ENCODE data around the gene TEX35. TPM values are rescaled to one million over a fixed set of nuclear protein-coding genes. Genes with fewer than 3 reads are reported as not detected.

TEX35 gene
- polyA plus RNA-seq, 1 experiment = not detected

GRCh38 chr1:178504286-178504685 lies 8.6 kb upstream of the TEX35 start:
- no peaks in the 10 kb centered on the region for H3K36me3 ChIP-seq (ENCODE audit: control insufficient read depth, insufficient read depth, low read length)
- DNase-seq (ENCODE audit: low read depth) = no peak
- no peak overlapping the region for H3K4me3 ChIP-seq (ENCODE audit: low read depth, low read length)
- TF ChIP-seq CTCF (IDR thresholded peaks at IDR 0.05; ENCODE audit: insufficient read depth, low read depth, low read length) = no peak
- CTCF ChIA-PET = interaction anchor here (0.6 to 8.5 kb wide), 6 partner anchors 10 to 211 kb away, joined by 3 to 91 read pairs (median 4); partner anchors contain the start of gene TEX35
- H3K27me3 ChIP-seq (ENCODE audit: control insufficient read depth, insufficient read depth, low read length) = 0 out of 2 replicates have a peak, but pooled peaks cover 1% of the 10 kb centered on the region
- POLR2A ChIA-PET = no interaction called here

GRCh38 chr1:178506177-178506576 lies 6.7 kb upstream of the TEX35 start:
- CTCF ChIA-PET = interaction anchor here (0.6 to 3.7 kb wide), 8 partner anchors 11 to 496 kb away, joined by 3 to 17 read pairs (median 4); no protein-coding TSS in a partner anchor
- TF ChIP-seq CTCF (IDR thresholded peaks at IDR 0.05; ENCODE audit: insufficient read depth, low read depth, low read length) = no peak
- DNase-seq (ENCODE audit: low read depth) = no peak

GRCh38 chr1:178506669-178507068 lies 6.2 kb upstream of the TEX35 start:
- H3K27me3 ChIP-seq (ENCODE audit: control insufficient read depth, insufficient read depth, low read length) = 0 out of 2 replicates have a peak, but pooled peaks cover 1% of the 10 kb centered on the region
- DNase-seq (ENCODE audit: low read depth) = no peak
- no peak for TF ChIP-seq CTCF (IDR thresholded peaks at IDR 0.05; ENCODE audit: insufficient read depth, low read depth, low read length)
- no peaks in the 10 kb centered on the region for H3K36me3 ChIP-seq (ENCODE audit: control insufficient read depth, insufficient read depth, low read length)
- ChIA-PET POLR2A (no interaction called here), CTCF (interaction anchor here (0.6 to 3.7 kb wide), 5 partner anchors 12 to 496 kb away, joined by 3 to 17 read pairs (median 3); no protein-coding TSS in a partner anchor)
- no peak overlapping the region for H3K4me3 ChIP-seq (ENCODE audit: low read depth, low read length)

More at GRCh38 chr1:178506177-178506576, 6.7 kb upstream of the TEX35 start:
- Histone ChIP-seq H3K36me3 (ENCODE audit: control insufficient read depth, insufficient read depth, low read length) (no peaks in the 10 kb centered on the region), H3K4me3 (ENCODE audit: low read depth, low read length) (no peak overlapping the region), H3K27me3 (ENCODE audit: control insufficient read depth, insufficient read depth, low read length) (0 out of 2 replicates have a peak, but pooled peaks cover 1% of the 10 kb centered on the region)
- POLR2A ChIA-PET = interaction anchor here (0.6 to 0.7 kb wide), 2 partner anchors 162 to 879 kb away, joined by 3 read pairs; no protein-coding TSS in a partner anchor

- ChIA-PET POLR2A (no interaction called here), CTCF (interaction anchor here (0.7 to 1.3 kb wide), 3 partner anchors 9 to 34 kb away, joined by 3 to 4 read pairs (median 3); no protein-coding TSS in a partner anchor)
- no peaks in the 10 kb centered on the region for H3K27me3 ChIP-seq (ENCODE audit: control insufficient read depth, insufficient read depth, low read length)
- TF ChIP-seq CTCF (IDR thresholded peaks at IDR 0.05; ENCODE audit: insufficient read depth, low read depth, low read length) = no peak
- no peaks in the 10 kb centered on the region for H3K36me3 ChIP-seq (ENCODE audit: control insufficient read depth, insufficient read depth, low read length)
- H3K4me3 ChIP-seq (ENCODE audit: low read depth, low read length) = no peak overlapping the region
- no peak for DNase-seq (ENCODE audit: low read depth)
These were observed 3.4 kb upstream of the TEX35 start for GRCh38 chr1:178509414-178510007.

GRCh38 chr1:178510155-178510554 lies 2.8 kb upstream of the TEX35 start:
- TF ChIP-seq CTCF (IDR thresholded peaks at IDR 0.05; ENCODE audit: insufficient read depth, low read depth, low read length) = no peak
- ChIA-PET POLR2A (no interaction called here), CTCF (interaction anchor here (0.7 to 1.3 kb wide), 2 partner anchors 9 to 33 kb away, joined by 3 to 4 read pairs; no protein-coding TSS in a partner anchor)
- no peak for DNase-seq (ENCODE audit: low read depth)
- no peaks in the 10 kb centered on the region for H3K27me3 ChIP-seq (ENCODE audit: control insufficient read depth, insufficient read depth, low read length)
- no peak overlapping the region for H3K4me3 ChIP-seq (ENCODE audit: low read depth, low read length)
- no peaks in the 10 kb centered on the region for H3K36me3 ChIP-seq (ENCODE audit: control insufficient read depth, insufficient read depth, low read length)

Data from BJ (cell line).